MCF 10A (cell line): Measurements from ENCODE around the gene GDAP2. TPM values are rescaled to one million over a fixed set of nuclear protein-coding genes. Genes with fewer than 3 reads are reported as not detected.

Source experiments
- BruUV-seq: library from RNA; stranded (reverse); fragments of 400-500 nt; replicated peaks from 2 replicates; lab custom pipeline; 2021; lab: Mats Ljungman, UMichigan
- CTCF ChIA-PET: fragments of 300-600 bp; sonication (Branson Sonifier 250); formaldehyde crosslinking; extraction: SDS; loops from one replicate; lab custom pipeline; 2021; ENCODE audit warnings: antibody characterized with exemption, inconsistent platforms; lab: Yijun Ruan, JAX
- POLR2A ChIA-PET: fragments of 300-600, 350-650 bp; sonication (Branson Sonifier 250); formaldehyde crosslinking; extraction: SDS; loops from one replicate; lab custom pipeline; 2020; ENCODE audit warnings: antibody characterized with exemption, inconsistent platforms; lab: Yijun Ruan, JAX
- DNase-seq: peaks from one replicate; pipeline ENCODE4 v3.0.0-alpha.2; 2018; ENCODE audit not compliant: unreplicated experiment
- H3K27ac Mint-ChIP-seq: one replicate; pipeline ENCODE4 v1.8.0; 2022; ENCODE audit warnings: mild to moderate bottlenecking, low read depth, mixed read lengths; ENCODE audit not compliant: unreplicated experiment
- H3K27me3 Mint-ChIP-seq: one replicate; pipeline ENCODE4 v1.8.0; 2022; ENCODE audit warnings: mixed read lengths; ENCODE audit not compliant: insufficient read depth, unreplicated experiment
- H3K36me3 Mint-ChIP-seq: one replicate; pipeline ENCODE4 v1.8.0; 2022; ENCODE audit warnings: mild to moderate bottlenecking, moderate library complexity, mixed read lengths; ENCODE audit not compliant: insufficient read depth, unreplicated experiment
- H3K4me1 Mint-ChIP-seq: one replicate; pipeline ENCODE4 v1.8.0; 2022; ENCODE audit warnings: mixed read lengths; ENCODE audit not compliant: insufficient read depth, unreplicated experiment
- H3K4me3 Mint-ChIP-seq: one replicate; pipeline ENCODE4 v1.8.0; 2022; ENCODE audit warnings: mild to moderate bottlenecking, moderate library complexity, mixed read lengths; ENCODE audit not compliant: unreplicated experiment
- H3K9me3 Mint-ChIP-seq: one replicate; pipeline ENCODE4 v1.8.0; 2022; ENCODE audit warnings: mixed read lengths; ENCODE audit not compliant: unreplicated experiment
- CTCF ChIP-seq: fragments of 200-600 bp; IDR thresholded peaks from one replicate; pipeline ENCODE4 v1.8.0; 2022; ENCODE audit warnings: antibody characterized with exemption, mild to moderate bottlenecking; ENCODE audit not compliant: unreplicated experiment
- intact Hi-C: fragments of 100-400 bp; cut with micrococcal nuclease; formaldehyde crosslinking; loops from 2 replicates; pipeline ENCODE4 v1.14.1; 2022
- total RNA-seq: library from RNA; stranded (reverse); gene quantifications from 2 replicates; pipeline ENCODE4 v1.2.3, GENCODE V29; 2022

The GDAP2 gene
- total RNA-seq, 1 experiment from 2014 or later: 27.3 TPM

- Mint-ChIP-seq H3K4me1 (peaks cover 9% of the 10 kb centered on the region), H3K4me3 (no peak overlapping the region), H3K9me3 (no peaks in the 10 kb centered on the region), H3K27ac (no peak overlapping the region), H3K27me3 (no peaks in the 10 kb centered on the region), H3K36me3 (no peaks in the 10 kb centered on the region)
- CTCF ChIA-PET: interaction anchor here (0.6 kb wide), 1 partner anchor 74 kb away, joined by 3 read pairs; no protein-coding TSS in a partner anchor
- no TSS peak for BruUV-seq
- POLR2A ChIA-PET: no interaction called here
- DNase-seq: no peak
- TF ChIP-seq CTCF: no peak
- intact Hi-C loops: no loop called here
Observed at GRCh38 chr1:117820096-117820495, 109.3 kb downstream of the GDAP2 start.

GRCh38 chr1:117819301-117819700 is 110.1 kb downstream of the GDAP2 start:
- H3K36me3 Mint-ChIP-seq: no peaks in the 10 kb centered on the region
- POLR2A ChIA-PET: interaction anchor here (1.4 kb wide), 1 partner anchor 34 kb away, joined by 3 read pairs; no protein-coding TSS in a partner anchor
- BruUV-seq: no TSS peak
- H3K9me3 Mint-ChIP-seq: no peaks in the 10 kb centered on the region
- H3K27me3 Mint-ChIP-seq: no peaks in the 10 kb centered on the region
- CTCF ChIA-PET: interaction anchor here (1.1 kb wide), 1 partner anchor 61 kb away, joined by 5 read pairs; no protein-coding TSS in a partner anchor
- no peak overlapping the region for H3K27ac Mint-ChIP-seq
- intact Hi-C loops: no loop called here
- H3K4me1 Mint-ChIP-seq: peaks cover 9% of the 10 kb centered on the region
- no peak for DNase-seq
- TF ChIP-seq CTCF: no peak
- H3K4me3 Mint-ChIP-seq: no peak overlapping the region

- TF ChIP-seq CTCF: no peak
- Mint-ChIP-seq H3K9me3 (no peaks in the 10 kb centered on the region), H3K4me1 (peaks cover 9% of the 10 kb centered on the region), H3K27me3 (no peaks in the 10 kb centered on the region), H3K4me3 (no peak overlapping the region), H3K36me3 (no peaks in the 10 kb centered on the region), H3K27ac (no peak overlapping the region)
- BruUV-seq: no TSS peak
- DNase-seq: no peak
- CTCF ChIA-PET: interaction anchor here (1.0 kb wide), 1 partner anchor 77 kb away, joined by 3 read pairs; no protein-coding TSS in a partner anchor
- POLR2A ChIA-PET: interaction anchor here (0.6 to 1.4 kb wide), 2 partner anchors 35 to 45 kb away, joined by 3 read pairs; no protein-coding TSS in a partner anchor
- intact Hi-C loops: no loop called here
Observed at GRCh38 chr1:117818456-117818855, 111.0 kb downstream of the GDAP2 start.

- Mint-ChIP-seq H3K36me3 (no peaks in the 10 kb centered on the region), H3K27me3 (no peaks in the 10 kb centered on the region), H3K9me3 (no peaks in the 10 kb centered on the region), H3K27ac (no peak overlapping the region), H3K4me1 (peaks cover 9% of the 10 kb centered on the region), H3K4me3 (no peak overlapping the region)
- no peak for TF ChIP-seq CTCF
- ChIA-PET POLR2A (no interaction called here), CTCF (interaction anchor here (0.6 kb wide), 1 partner anchor 143 kb away, joined by 3 read pairs; no protein-coding TSS in a partner anchor)
- DNase-seq: no peak
- no TSS peak for BruUV-seq
- intact Hi-C loops: no loop called here
Observed at GRCh38 chr1:117817629-117818028, 111.8 kb downstream of the GDAP2 start.
